ENCODE results near the gene PUM2.

DNA sequence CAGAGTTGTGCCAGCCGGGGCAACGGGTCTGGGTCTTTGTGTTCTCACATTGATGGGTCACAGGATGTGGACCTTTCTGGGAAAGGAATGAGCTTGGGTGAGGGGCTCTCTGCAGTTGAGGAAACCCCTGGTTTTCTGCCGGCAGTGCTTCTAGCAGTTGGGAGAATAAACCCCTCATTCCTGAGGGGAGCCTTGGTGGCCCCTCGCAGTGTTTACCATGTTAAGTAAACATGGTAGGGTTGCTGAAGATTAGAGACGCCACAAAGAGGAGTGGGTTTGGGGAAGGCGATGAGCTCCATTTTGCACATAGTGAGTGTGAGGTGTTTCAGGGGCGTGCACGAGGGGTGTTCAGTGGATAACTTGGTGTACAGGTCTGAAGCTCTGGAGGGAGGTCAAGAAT lies 27.7 kb upstream of the PUM2 start:
- TF ChIP-seq, protein P1, sequence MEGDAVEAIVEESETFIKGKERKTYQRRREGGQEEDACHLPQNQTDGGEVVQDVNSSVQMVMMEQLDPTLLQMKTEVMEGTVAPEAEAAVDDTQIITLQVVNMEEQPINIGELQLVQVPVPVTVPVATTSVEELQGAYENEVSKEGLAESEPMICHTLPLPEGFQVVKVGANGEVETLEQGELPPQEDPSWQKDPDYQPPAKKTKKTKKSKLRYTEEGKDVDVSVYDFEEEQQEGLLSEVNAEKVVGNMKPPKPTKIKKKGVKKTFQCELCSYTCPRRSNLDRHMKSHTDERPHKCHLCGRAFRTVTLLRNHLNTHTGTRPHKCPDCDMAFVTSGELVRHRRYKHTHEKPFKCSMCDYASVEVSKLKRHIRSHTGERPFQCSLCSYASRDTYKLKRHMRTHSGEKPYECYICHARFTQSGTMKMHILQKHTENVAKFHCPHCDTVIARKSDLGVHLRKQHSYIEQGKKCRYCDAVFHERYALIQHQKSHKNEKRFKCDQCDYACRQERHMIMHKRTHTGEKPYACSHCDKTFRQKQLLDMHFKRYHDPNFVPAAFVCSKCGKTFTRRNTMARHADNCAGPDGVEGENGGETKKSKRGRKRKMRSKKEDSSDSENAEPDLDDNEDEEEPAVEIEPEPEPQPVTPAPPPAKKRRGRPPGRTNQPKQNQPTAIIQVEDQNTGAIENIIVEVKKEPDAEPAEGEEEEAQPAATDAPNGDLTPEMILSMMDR (IDR thresholded peaks at IDR 0.05): no peak
- no peak for TF ChIP-seq POLR2A (IDR thresholded peaks at IDR 0.05)
